HG03064 (cell line): ENCODE results near the gene THAP10.
"Not testable (repeated sequence)": the region's sequence is repeated elsewhere in the genome, so short reads cannot be mapped to it uniquely, and the experiment has no call there.

ENCODE experiments used
- ATAC-seq: cut with Tn5 transposase; IDR thresholded peaks from one replicate; pipeline ENCODE4 v1.9.1; 2021; ENCODE audit warnings: low read depth; ENCODE audit not compliant: unreplicated experiment

Gene THAP10

GRCh38 chr15:70879401-70879800, 12.8 kb downstream of the THAP10 start:
- ATAC-seq: no peak

DNA sequence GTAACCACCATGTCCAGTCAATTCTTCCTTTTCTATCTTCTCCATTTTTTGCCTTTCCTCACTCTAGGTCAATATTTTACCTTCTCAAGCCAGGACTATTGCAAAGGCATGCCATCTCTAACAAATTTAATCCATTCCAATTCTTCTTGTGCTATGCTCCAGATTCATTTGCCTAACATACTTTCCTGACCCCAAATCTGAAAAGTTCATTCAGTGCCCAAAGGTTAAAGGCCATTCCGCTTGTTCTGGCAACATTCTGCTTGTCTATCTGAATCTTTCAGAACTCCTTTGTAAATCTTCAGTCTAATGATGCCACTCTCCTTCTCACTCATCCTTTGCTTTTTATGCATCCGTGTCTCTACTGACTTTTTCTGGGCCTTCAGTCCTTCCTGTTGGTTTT, 15.6 kb downstream of the THAP10 start:
- no peak for ATAC-seq

DNA sequence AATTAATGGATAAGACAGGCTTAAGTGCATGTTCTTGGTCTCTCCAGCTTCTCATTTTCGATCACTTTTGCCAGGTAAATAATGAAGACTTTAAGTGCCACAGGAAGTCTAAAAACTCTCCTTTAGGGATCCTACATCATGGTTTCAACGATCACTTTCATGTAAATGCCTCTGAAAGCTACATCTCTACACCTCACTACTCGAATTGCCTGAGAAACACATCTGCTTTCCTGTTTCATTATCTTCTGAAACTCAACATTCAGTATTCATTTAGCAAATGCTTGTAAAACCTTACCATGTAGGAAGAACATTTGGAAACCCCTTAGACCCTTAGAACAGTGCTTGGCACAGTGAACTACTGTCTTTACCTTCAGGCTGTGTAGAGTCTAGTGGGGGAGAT, 16.2 kb downstream of the THAP10 start:
- ATAC-seq: no peak

- no peak for ATAC-seq
These were observed 17.0 kb downstream of the THAP10 start for GRCh38 chr15:70875001-70875782.

DNA sequence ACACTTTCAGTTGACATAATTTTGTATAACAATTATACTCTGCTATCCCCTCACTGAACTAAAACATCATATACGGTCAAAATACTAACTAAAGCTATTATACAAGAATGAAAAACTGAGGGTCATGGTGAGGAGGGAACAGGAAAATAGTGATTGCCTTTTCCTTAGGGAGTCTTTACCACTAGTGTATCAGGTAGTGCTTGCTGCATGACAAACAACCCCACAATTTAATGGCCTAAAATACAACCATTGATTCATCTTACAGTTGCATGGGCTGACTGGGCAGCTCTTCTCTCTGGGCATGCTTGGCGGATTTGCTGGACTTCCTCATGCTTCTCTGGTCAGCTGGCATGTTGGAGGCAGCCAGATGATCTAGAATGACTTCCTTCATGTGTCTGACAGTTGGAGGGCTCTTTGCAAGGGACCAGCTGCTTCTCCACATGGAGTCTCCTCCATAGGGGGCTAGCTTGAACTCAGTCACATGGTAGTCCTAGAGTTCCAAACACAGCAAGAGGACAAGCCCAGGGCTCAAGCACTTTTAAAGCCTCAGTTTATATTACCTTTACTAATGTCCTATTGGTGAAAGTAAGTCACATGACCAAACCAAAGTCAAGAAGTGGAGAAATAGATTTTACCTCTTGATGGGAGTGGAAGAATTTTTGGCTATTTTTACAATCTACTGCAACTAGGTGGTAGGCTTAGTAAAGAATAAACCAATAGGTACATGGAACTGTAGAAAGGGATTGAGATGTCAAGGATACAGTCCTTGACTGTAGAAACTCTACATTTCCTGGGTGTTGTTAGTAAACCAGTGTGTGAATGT, 18.8 kb downstream of the THAP10 start:
- no peak for ATAC-seq

DNA sequence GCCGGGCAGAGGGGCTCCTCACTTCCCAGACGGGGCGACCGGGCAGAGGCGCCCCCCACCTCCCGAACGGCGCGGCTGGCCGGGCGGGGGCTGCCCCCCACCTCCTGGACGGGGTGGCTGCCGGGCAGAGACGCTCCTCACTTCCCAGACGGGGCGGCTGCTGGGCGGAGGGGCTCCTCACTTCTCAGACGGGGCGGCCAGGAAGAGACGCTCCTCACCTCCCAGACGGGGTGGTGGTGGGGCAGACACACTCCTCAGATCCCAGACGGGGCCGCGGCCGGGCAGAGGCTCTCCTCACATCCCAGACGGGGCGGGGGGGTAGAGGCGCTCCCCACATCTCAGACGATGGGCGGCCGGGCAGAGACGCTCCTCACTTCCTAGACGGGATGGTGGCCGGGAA, 20.7 kb downstream of the THAP10 start:
- ATAC-seq: not testable (repeated sequence)

DNA sequence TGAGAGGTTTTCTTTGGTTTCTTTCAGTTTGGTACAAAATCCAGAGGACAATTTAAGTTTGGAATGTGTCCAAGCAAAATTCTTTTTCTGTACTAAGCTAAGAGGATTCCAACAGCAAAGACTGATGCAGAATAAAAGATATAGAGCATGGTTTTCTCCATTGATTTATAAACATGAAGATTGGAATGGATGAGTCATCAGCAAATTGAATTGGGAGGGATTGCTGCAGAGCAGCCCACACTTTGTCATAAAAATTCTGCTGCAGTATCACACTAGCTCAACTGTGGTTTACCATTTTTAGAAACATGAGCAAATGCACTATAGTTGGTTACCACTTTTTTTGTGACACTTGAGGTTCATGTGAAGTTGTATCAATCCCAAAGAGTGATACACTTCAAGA, 22.2 kb downstream of the THAP10 start:
- ATAC-seq: no peak

DNA sequence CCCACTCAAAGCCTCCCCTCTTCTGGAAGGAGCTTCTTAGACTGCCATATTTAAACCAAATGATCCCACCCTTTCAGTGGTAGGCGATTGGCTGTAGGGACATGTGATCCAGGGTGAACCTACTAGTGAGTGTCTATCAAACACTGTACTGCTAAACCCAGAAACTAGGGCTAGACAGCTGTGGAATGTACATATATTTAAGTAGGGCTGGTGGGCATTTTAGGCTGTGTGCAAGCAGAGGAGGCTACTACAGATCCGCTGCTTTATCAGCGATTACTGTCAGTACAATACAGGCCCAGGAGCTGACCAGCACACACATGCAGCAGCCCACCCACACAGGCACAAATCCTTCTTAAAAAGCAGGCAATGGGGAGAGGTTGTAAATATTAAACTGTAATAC, 22.9 kb downstream of the THAP10 start:
- no peak for ATAC-seq

- ATAC-seq: no peak
These were observed 24.2 kb downstream of the THAP10 start for GRCh38 chr15:70867911-70868467.

GRCh38 chr15:70866982-70867641, 25.1 kb downstream of the THAP10 start:
- no peak for ATAC-seq

GRCh38 chr15:70863450-70864218, 28.6 kb downstream of the THAP10 start:
- ATAC-seq: no peak

- ATAC-seq: no peak
These were observed 32.2 kb downstream of the THAP10 start for GRCh38 chr15:70859998-70860397.

DNA sequence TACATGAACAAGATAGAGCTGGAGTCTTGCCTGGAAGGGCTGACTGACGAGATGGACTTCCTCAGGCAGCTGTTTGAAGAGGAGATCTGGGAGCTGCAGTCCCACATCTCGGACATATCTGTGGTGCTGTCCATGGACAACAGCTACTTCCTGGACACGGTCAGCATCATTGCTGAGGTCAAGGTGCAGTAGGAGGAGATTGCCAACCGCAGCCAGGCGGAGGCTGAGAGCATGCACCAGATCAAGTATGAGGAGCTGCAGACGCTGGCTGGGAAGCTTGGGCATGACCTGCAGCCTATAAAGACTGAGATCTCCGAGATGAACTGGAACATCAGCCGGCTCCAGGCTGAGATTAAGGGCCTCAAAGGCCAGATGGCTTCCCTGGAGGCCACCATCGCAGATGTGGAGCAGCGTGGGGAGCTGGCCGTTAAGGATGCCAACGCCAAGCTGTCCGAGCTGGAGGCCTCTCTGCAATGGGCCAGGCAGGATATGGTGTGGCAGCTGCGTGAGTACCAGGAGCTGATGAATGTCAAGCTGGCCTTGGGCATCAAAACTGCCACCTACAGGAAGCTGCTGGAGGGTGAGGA, 32.8 kb downstream of the THAP10 start:
- no peak for ATAC-seq

- ATAC-seq: not testable (repeated sequence)
These were observed 33.5 kb downstream of the THAP10 start for GRCh38 chr15:70858614-70859321.

GRCh38 chr15:70857562-70858285, 34.5 kb downstream of the THAP10 start:
- ATAC-seq: no peak

DNA sequence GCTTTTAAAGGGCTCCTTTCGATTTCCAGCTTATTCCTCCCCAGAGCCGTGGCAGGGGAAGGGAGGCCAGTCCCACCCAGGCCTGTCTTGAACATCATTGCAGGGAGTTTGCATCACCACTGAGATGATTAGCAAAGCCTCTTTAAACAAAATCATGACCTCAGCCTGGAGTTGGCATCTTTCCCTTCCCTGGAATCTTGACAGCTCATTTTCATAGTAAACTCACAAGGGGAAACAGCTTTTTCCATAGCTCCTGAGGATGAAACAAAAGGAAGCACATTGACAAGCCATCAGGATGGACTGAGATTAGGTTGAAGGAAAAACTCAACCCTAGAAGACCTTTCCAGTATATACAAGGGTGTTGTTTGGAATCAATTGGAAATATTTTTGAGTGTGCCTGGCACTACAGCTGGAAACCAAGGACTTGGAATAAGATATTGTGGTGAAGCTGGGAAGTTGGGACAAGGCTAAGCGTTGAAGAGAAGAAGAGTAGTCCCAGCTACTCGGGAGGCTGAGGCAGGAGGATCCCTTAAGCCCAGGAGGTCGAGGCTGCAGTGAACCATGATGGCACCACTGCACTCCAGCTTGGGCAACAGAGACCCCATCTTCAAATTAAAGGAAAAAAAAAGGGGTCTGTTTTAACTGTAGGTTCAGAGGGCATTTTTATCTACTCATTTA, 35.2 kb downstream of the THAP10 start:
- ATAC-seq: no peak

GRCh38 chr15:70856177-70856883, 35.9 kb downstream of the THAP10 start:
- ATAC-seq: no peak
